OCI-LY1 (cell line): ENCODE measurements around the gene GASK1A.

Source experiments
- H2AFZ ChIP-seq: fragments of 200-600 bp; sonication (generic), shearing (Covaris generic); 2 replicates; pipeline ENCODE4 v1.6.0; 2014; ENCODE audit warnings: antibody characterized with exemption, mild to moderate bottlenecking, low read length
- H3F3A ChIP-seq: fragments of 200-600 bp; sonication (generic), shearing (Covaris generic); 2 replicates; pipeline ENCODE4 v1.6.0; 2014; ENCODE audit warnings: mild to moderate bottlenecking, antibody characterized with exemption, low read length, moderate library complexity; ENCODE audit not compliant: insufficient read depth
- H3K27ac ChIP-seq: fragments of 200-600 bp; sonication (generic); 2 replicates; pipeline ENCODE4 v1.5.1; 2014; ENCODE audit warnings: low read length, mixed run types, mild to moderate bottlenecking, low read depth; ENCODE audit not compliant: poor library complexity, severe bottlenecking
- H3K27me3 ChIP-seq: fragments of 200-600 bp; sonication (generic); 2 replicates; pipeline ENCODE4 v1.6.0; 2014; ENCODE audit warnings: antibody characterized with exemption, mild to moderate bottlenecking, low read length, moderate library complexity; ENCODE audit not compliant: insufficient read depth
- H3K36me3 ChIP-seq: fragments of 200-600 bp; sonication (generic); 2 replicates; pipeline ENCODE4 v1.6.1; 2014; ENCODE audit warnings: mild to moderate bottlenecking, antibody characterized with exemption, low read length, moderate library complexity, mixed read lengths; ENCODE audit not compliant: insufficient read depth
- H3K4me1 ChIP-seq: fragments of 200-600 bp; sonication (generic); 2 replicates; pipeline ENCODE4 v1.5.1; 2014; ENCODE audit warnings: mild to moderate bottlenecking, low read length, moderate library complexity; ENCODE audit not compliant: insufficient read depth, severe bottlenecking
- H3K4me2 ChIP-seq: fragments of 200-600 bp; sonication (generic), shearing (Covaris generic); 2 replicates; pipeline ENCODE4 v1.6.1; 2014; ENCODE audit warnings: low read length
- H3K4me3 ChIP-seq: fragments of 200-600 bp; sonication (generic); 2 replicates; pipeline ENCODE4 v1.5.1; 2014; ENCODE audit warnings: low read length, low read depth, mild to moderate bottlenecking, mixed read lengths; ENCODE audit not compliant: poor library complexity, severe bottlenecking
- H3K79me2 ChIP-seq: fragments of 200-600 bp; shearing (Covaris generic); 2 replicates; pipeline ENCODE4 v1.6.1; 2016; ENCODE audit warnings: mixed run types, low read length, mixed read lengths; ENCODE audit not compliant: insufficient read depth
- H3K9ac ChIP-seq: fragments of 200-600 bp; sonication (generic), shearing (Covaris generic); 2 replicates; pipeline ENCODE4 v1.6.1; 2014; ENCODE audit warnings: mild to moderate bottlenecking, low read length, mixed read lengths
- H3K9me2 ChIP-seq: fragments of 200-600 bp; sonication (generic), shearing (Covaris generic); 2 replicates; pipeline ENCODE4 v1.6.1; 2014; ENCODE audit warnings: low read depth, mild to moderate bottlenecking, low read length, mixed read lengths
- H3K9me3 ChIP-seq: fragments of 200-600 bp; shearing (Covaris generic); 2 replicates; pipeline ENCODE4 v1.6.1; 2014; ENCODE audit warnings: low read length, mixed read lengths
- H4K20me1 ChIP-seq: fragments of 200-600 bp; sonication (generic), shearing (Covaris generic); 2 replicates; pipeline ENCODE4 v1.6.0; 2016; ENCODE audit warnings: mild to moderate bottlenecking, low read length; ENCODE audit not compliant: insufficient read depth
- CTCF ChIP-seq: fragments of 200-600 bp; sonication (generic), shearing (Covaris generic); IDR thresholded peaks from 2 replicates; pipeline ENCODE4 v1.5.1; 2017; ENCODE audit warnings: mild to moderate bottlenecking, antibody characterized with exemption, low read length, moderate library complexity, mixed read lengths
- EZH2 ChIP-seq: fragments of 200-600 bp; sonication (generic), shearing (Covaris generic); IDR thresholded peaks from 2 replicates; pipeline ENCODE4 v1.8.0; 2017; ENCODE audit warnings: borderline replicate concordance, mixed run types, mild to moderate bottlenecking, antibody characterized with exemption, low read length, moderate library complexity, mixed read lengths

Gene GASK1A

DNA sequence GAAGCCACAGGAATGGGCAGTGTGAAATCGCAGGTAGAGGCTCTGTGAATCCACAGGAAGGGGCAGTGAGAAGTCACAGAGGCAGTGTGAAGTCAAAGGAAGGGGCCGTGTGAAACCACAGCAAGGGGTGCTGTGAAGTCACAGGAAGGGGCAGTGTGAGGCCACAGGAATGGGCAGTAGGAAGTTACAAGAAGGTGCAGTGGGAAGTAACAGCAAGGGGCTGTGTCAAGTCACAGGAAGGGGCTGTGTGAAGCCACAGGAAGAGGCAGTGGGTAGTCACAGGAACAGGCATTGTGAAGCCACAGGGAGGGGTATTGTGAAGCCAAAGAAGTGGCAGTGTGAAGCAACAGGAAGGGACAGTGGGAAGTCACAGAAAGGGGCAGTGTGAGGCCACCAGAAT is 34.1 kb downstream of the GASK1A start:
- Histone ChIP-seq H3K9me2 (no peaks in the 10 kb centered on the region), H2AFZ (no peak overlapping the region), H3K4me1 (no peaks in the 10 kb centered on the region), H3K36me3 (no peaks in the 10 kb centered on the region), H3K79me2 (no peaks in the 10 kb centered on the region), H3K9ac (no peak overlapping the region), H3K27ac (no peak overlapping the region), H3K4me3 (no peak overlapping the region), H3K27me3 (no peaks in the 10 kb centered on the region), H3K4me2 (no peak overlapping the region), H3K9me3 (0 out of 2 replicates have a peak, but pooled peaks cover 2% of the 10 kb centered on the region), H4K20me1 (no peaks in the 10 kb centered on the region), H3F3A (no peaks in the 10 kb centered on the region)
- TF ChIP-seq EZH2 (no peak), CTCF (no peak)

DNA sequence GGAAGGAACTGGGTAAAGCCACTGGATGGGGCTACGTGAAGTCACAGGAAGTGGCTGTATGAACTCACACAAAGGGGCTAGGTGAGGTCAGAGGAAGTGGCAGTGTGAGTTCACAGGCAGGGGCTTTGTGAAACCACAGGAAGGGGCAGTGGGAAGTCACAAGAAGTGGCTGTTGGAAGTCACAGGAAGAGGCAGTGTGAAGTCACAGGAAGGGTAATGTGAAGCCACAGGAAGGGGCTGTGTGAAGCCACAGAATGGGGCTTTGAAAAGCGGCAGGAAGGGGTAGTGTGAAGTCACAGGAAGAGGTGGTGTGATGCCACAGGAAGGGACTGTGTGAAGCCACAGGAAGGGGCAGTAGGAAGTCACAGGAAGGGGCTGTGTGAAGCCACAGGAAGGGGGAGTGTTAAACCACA is 34.6 kb downstream of the GASK1A start:
- Histone ChIP-seq H3K27ac (no peak overlapping the region), H3K9ac (no peak overlapping the region), H3K4me2 (no peak overlapping the region), H4K20me1 (no peaks in the 10 kb centered on the region), H3K4me1 (no peaks in the 10 kb centered on the region), H3K9me2 (no peaks in the 10 kb centered on the region), H3K9me3 (0 out of 2 replicates have a peak, but pooled peaks cover 2% of the 10 kb centered on the region), H2AFZ (no peak overlapping the region), H3F3A (no peaks in the 10 kb centered on the region), H3K27me3 (no peaks in the 10 kb centered on the region), H3K36me3 (no peaks in the 10 kb centered on the region), H3K4me3 (no peak overlapping the region), H3K79me2 (no peaks in the 10 kb centered on the region)
- TF ChIP-seq CTCF = no peak
- TF ChIP-seq EZH2 = no peak

DNA sequence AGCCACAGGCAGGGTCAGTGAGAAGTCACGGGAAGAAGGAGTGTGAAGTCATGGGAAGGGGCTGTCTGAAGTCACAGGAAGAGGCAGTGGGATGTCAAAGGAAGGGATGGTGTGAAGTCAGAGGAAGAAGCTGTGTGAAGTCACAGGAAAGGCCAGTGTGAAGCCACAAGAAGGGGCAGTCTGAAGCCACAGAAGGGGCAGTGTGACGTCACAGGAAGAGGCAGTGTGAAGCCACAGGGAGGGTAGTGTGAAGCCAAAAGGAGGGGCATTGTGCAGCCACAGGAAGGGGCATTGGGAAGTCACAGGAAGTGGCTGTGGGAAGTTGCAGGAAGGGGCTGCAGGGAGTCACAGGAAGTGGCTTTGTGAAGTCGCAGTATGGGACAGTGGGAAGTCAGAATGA is 35.1 kb downstream of the GASK1A start:
- Histone ChIP-seq H3K9ac (no peak overlapping the region), H3K9me2 (no peaks in the 10 kb centered on the region), H3K4me2 (no peak overlapping the region), H3K4me3 (no peak overlapping the region), H3K9me3 (0 out of 2 replicates have a peak, but pooled peaks cover 2% of the 10 kb centered on the region), H3K27ac (no peak overlapping the region), H2AFZ (no peak overlapping the region), H3K27me3 (no peaks in the 10 kb centered on the region), H3K79me2 (no peaks in the 10 kb centered on the region), H3K36me3 (no peaks in the 10 kb centered on the region), H3K4me1 (no peaks in the 10 kb centered on the region), H4K20me1 (no peaks in the 10 kb centered on the region), H3F3A (no peaks in the 10 kb centered on the region)
- TF ChIP-seq EZH2 (no peak), CTCF (no peak)
